Renal cortical epithelial cell (primary cell): ENCODE data around the gene COBLL1. TPM values are rescaled to one million over a fixed set of nuclear protein-coding genes. Genes with fewer than 3 reads are reported as not detected.

Source experiments
- DNase-seq: peaks from one replicate; pipeline ENCODE4 v3.0.0-alpha.2; 2011; ENCODE audit warnings: low read depth
- total RNA-seq: library from RNA; depleted of rRNA; stranded (reverse); fragments of >200 nt; gene quantifications from 2 replicates; pipeline ENCODE4 v1.2.3, GENCODE V29; 2014

Gene COBLL1
- total RNA-seq, 1 donor from 2014 or later: 117 TPM

- no peak for DNase-seq
Observed at GRCh38 chr2:164789968-164790367, 51.7 kb downstream of the COBLL1 start.

DNA sequence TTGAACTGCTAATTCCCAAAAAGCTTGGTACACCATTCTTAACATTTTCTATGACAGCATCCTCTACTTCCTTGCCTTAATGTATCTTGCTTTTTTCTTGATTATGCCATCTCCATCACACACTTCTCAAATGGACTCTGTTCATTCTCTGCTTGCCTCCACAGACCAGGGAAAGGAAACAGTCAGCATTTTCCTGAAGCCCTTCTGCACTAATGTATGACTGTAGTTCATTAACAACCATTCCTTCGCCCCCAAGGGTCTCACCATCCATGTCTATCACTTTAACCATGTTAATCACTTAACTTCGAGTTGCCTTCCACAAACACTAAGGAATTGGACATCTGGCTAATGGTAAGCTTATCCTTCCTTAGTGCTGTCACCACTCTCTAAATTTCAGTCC is 54.8 kb downstream of the COBLL1 start:
- DNase-seq: no peak

DNA sequence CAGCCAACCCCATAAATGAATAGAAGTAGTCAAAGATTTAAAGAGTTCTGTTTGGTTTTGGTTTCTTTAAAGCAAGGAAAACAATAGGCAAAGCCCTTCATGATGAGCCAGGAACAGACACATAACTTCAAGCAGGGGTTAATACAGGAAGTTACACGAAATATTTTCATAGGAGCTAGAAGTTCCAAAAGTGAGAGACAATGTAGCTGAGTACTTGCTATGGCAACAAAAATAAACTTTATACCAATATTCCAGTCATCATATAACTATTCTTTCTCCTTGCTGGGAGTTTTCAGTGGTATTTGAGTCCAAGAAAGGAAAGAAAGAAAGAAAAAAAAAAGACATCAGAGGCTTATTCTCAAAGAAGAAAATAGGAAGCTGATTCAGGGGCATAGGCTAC is 56.2 kb downstream of the COBLL1 start:
- DNase-seq: peak; percentile 65

- peak; percentile 28 for DNase-seq
Observed at GRCh38 chr2:164784376-164784775, 57.2 kb downstream of the COBLL1 start.

- peak; percentile 58 for DNase-seq
Observed at GRCh38 chr2:164782323-164782722, 59.3 kb downstream of the COBLL1 start.

GRCh38 chr2:164781394-164781793 is 60.2 kb downstream of the COBLL1 start:
- DNase-seq: no peak

DNA sequence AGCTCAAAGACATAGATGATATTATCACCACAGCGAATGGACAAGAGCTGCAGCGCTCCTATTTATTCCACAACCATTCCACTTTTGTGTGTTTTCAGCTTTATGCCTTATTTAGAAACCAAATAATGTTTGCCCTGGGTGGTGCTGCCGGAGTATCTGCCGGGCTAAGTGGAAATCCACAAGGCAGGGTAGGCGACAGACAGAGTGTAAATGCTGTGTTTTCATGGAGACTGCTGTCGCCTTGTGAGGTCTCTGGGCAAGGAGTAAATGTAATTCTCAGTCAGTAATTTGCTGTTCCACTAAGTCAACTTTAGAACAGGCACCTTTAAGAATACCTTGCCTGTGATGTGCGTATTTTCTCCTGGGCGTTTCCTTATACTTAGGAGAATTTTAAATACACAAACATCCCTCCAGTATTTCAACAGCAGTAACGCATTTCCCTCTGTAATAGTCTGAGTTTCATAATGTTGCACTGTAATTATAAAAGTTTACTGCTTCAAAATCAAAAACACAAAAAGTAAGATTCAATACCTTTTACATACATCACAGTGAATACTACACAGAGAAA is 60.9 kb downstream of the COBLL1 start:
- DNase-seq: no peak

GRCh38 chr2:164779383-164780057 is 62.1 kb downstream of the COBLL1 start:
- no peak for DNase-seq

GRCh38 chr2:164778723-164779122 is 62.9 kb downstream of the COBLL1 start:
- no peak for DNase-seq

- no peak for DNase-seq
Observed at GRCh38 chr2:164777847-164778461, 63.7 kb downstream of the COBLL1 start.

DNA sequence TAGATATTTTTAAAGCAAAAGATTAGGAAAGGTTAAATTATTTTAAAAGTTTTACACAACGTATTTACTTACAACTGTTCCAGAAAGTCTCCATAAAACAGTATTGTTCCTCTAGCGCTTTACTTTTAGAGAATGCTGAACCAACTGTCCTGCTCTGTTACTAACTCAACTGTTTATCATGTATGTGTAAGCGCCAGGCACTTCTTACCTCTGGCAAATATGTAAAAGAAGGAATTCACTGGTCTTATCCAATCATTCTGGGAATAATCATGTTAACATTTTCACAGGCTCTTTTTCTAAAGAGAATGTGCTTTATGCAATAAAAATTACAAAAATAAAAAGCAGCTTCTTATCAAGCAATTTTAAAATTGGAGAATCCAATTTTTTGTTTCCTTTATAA is 68.0 kb downstream of the COBLL1 start:
- DNase-seq: no peak

DNA sequence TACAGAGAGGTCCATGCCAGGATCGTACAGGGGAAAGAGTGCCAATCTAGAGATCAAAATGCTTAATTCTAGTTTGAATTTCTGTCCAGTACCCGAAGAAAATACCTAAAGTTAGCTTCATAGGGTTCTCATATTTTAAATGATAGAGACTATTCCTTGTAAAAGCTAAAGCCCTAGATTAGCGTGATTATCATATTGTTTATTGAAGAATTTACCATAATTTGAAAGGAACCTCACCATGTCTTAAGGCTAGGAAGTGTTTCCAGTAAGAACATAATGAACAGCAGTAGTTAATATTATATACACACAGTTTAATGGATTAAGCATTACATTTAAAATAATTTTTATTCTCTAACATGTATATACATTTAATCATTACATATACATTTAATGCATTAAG is 68.5 kb downstream of the COBLL1 start:
- DNase-seq: no peak

- no peak for DNase-seq
Observed at GRCh38 chr2:164771897-164772296, 69.7 kb downstream of the COBLL1 start.

DNA sequence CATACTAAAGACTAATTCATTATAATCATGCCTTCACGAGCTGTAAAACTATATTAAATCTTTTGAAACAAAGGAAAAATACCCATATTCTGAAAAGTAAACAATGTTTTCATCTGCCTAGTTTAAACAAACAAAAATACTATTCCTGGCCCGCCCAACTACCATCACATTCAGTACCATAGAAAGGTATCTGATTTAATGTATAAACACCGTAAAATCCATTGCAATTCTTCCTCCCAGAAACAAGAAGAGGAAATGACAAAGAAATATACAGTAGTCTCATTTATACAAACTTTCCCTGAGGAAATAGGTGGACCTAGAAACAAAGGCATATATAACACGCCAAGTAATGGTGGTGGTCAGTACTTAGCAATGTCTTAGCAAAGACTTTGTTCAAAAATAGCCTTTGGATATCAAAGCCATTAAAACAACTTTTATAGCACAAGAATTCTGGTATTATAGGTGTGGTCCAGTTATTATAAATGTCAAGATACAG is 71.2 kb downstream of the COBLL1 start:
- DNase-seq: no peak

GRCh38 chr2:164766954-164767320 is 74.7 kb downstream of the COBLL1 start:
- no peak for DNase-seq

DNA sequence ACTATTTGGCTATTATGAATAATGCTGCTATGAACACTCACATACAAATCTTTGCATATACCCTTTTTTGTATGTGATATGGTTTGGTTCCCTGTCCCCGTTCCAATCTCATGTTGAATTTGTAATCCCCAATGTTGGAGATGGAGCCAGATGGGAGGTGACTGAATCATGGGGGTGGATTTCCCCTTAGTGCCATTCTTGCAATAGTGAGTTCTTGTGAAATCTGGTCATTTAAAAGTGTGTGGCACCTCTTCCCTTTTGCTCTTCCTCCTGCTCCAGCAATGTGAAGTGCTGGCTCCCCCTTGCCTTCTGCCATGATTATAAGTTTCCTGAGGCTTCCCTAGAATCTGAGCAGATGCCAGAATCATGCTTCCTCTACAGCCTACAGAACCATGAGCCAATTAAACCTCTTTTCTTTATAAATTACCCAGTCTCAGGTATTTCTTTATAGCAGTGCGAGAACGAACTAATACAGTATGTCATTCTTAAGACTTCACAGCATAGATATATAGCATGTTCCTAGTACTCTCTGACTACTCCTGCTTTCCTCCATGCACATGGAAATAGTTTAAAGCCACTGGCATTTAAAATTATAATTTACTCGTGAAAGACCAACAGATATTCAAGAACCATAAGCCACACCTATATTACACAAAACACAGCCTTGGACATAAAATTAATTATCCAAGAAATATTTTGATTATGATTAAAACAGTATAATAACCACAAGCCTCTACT is 75.2 kb downstream of the COBLL1 start:
- DNase-seq: no peak

DNA sequence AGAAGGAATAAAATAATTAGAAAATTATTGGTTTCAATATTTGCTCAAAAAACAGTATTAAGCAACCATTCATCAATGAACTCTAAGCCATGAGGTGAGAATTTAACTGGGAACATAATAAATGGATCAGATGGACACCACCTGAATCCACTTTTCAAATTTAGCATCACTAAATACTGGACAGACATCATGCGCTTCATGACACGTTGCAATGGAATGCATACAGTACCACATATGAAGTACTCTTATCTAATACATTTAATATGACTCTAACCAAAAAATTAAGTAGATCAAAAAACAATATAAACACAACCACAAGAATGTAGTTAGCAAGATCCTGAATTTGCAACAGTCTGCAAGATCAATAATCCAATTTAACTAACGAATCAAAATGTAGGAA is 76.6 kb downstream of the COBLL1 start:
- no peak for DNase-seq

DNA sequence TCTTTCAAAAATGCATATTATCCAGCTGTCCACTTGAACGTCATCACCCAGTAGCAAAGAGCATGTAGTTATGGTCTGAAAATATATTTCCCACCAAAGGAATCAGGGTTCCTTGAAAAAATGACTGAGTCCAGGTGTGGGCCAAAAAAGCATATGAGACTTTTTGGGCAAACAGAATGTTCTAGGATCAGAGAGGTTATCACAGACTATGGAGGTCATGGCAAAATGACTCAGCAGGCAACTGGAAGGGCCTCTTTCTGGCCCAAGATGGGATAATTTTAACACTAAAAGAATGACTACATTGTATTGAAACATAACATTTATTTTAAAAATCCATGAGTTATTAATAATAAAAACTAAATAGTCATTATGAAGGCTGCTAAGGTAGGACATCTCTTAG is 77.1 kb downstream of the COBLL1 start:
- DNase-seq: no peak

DNA sequence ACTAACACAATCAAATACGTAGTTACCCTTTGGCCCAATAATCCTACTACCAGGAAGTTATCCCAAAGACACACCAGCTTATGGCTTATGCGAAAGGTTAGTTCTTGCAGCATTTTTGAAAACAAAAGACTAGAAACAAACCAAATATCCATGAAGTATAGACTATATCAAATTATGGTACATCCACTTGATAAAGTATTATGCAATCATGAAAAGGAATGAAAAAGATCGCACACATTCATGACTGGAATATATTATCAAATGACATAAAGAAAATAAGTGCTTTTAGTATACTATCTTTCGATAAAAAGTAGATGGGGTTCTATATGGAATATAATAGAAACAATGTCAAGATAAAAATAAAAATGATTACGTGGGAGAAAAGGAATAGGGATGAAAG is 78.2 kb downstream of the COBLL1 start:
- DNase-seq: no peak

DNA sequence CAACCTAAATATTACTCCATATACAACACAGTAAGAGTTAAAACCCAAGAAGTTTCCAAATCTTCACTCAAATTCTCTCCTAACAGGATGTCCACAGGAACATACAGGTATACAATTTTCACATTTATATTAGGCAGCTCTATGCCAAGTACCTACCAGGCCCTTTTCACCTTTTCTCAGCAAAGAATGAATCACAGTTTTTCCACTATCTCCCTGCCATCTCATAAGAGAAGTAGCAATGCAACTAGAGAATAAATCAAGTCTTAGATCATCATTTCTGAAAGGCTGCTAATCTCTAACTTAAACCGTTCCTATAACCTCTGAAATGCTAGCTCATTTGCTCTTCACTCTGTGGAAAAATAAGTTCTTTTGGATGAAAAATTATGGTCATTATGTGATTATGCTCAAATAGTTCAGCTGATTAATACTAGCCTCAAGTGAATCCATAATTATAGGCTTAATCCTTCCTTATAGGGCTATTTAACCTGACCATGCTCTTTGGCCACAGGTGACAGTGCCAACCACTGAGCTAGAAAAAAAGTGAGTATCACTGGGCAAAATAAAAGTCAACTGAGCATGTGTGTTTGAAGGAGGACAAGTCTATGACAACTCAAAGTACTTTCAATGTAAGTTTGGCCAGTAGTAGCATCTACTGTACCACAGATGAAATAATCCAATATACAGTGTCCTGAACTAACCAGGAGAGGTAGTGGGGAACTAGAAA is 79.7 kb downstream of the COBLL1 start:
- no peak for DNase-seq

GRCh38 chr2:164761201-164761600 is 80.4 kb downstream of the COBLL1 start:
- peak; percentile 45 for DNase-seq

DNA sequence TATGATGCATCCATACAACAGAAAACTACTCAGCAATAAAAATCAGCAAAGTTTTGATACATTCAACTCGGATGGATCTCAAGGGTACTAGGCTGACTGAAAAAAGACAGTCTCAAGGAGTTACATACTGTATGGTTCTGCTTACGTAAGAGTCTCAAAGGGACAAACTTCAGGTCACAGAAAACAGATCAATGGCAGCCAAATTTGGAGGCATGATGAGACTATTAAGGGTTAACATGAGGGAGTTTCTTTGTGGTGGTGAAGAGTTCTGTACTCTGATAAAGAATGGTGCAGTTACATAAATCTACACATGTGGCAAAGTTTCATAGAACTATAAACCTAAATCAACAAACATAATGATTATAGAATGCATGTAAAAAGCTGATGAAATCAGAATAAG is 81.4 kb downstream of the COBLL1 start:
- DNase-seq: no peak
